ENCODE data around the gene RAI1. TPM values are rescaled to one million over a fixed set of nuclear protein-coding genes. Genes with fewer than 3 reads are reported as not detected.

The RAI1 gene
- total RNA-seq, 1 donor from 2014 or later, result 31.2 TPM

DNA sequence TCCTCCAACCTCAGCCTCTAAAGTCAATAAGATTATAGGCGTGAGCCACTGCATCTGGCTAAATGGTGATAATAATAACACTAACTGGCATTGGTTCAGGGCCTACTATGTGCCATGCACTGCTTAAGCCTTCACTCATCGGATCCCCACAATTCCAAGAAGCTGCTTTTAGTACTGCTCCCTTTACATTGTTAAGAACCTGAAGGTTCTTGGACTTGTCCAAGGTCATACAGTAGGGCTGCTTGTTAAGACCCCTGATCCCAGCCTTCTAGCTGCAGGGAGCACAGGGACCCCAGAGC, 149.0 kb downstream of the RAI1 start:
- Mint-ChIP-seq H3K4me3 (no peak overlapping the region), H3K36me3 (ENCODE audit: low read depth) (peaks cover 13% of the 10 kb centered on the region)

DNA sequence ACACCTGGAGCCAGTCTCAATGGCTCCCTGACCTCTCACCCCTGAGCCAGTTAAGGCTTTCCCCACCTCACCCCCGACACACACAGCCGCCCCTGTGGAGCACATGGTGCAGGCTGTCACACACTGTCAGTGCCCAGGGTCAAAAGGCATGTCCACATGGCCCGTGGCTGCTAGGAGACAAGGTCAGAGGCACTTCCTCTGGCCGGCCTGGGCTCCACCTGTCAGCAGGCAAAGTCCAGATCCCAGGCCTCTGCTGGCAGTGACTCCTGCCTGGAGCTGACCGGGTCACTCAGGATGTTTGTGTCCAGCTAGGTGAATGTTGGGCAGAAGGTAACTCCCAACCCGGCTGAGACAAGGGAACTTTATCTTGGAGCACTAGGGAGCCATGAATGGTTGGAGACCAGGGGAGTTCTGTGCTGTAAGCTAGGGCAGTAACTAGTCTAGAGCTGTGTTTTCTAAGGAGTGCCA, 149.5 kb downstream of the RAI1 start:
- intact Hi-C loops (cut with micrococcal nuclease), result no loop called here
- Mint-ChIP-seq H3K36me3 (ENCODE audit: low read depth) (peaks cover 13% of the 10 kb centered on the region), H3K4me3 (no peak overlapping the region), H3K4me1 (peaks cover 52% of the 10 kb centered on the region), H3K9me3 (no peaks in the 10 kb centered on the region), H3K27me3 (no peaks in the 10 kb centered on the region), H3K27ac (no peak overlapping the region)
- POLR2A ChIA-PET, result no interaction called here
- DNase-seq, result no peak
- CTCF ChIA-PET, result interaction anchor here (1.1 kb wide), 1 partner anchor 9 kb away, joined by 3 read pairs; no protein-coding TSS in a partner anchor
- no peak for ATAC-seq (ENCODE audit: low read depth)
- TF ChIP-seq, protein P1, sequence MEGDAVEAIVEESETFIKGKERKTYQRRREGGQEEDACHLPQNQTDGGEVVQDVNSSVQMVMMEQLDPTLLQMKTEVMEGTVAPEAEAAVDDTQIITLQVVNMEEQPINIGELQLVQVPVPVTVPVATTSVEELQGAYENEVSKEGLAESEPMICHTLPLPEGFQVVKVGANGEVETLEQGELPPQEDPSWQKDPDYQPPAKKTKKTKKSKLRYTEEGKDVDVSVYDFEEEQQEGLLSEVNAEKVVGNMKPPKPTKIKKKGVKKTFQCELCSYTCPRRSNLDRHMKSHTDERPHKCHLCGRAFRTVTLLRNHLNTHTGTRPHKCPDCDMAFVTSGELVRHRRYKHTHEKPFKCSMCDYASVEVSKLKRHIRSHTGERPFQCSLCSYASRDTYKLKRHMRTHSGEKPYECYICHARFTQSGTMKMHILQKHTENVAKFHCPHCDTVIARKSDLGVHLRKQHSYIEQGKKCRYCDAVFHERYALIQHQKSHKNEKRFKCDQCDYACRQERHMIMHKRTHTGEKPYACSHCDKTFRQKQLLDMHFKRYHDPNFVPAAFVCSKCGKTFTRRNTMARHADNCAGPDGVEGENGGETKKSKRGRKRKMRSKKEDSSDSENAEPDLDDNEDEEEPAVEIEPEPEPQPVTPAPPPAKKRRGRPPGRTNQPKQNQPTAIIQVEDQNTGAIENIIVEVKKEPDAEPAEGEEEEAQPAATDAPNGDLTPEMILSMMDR (IDR thresholded peaks at IDR 0.05), result no peak

More for the DNA sequence above, 149.0 kb downstream of the RAI1 start:
- Mint-ChIP-seq H3K9me3 (no peaks in the 10 kb centered on the region), H3K27me3 (no peaks in the 10 kb centered on the region), H3K4me1 (peaks cover 46% of the 10 kb centered on the region), H3K27ac (no peak overlapping the region)
- intact Hi-C loops (cut with micrococcal nuclease), result no loop called here
- ChIA-PET CTCF (interaction anchor here (1.1 kb wide), 1 partner anchor 8 kb away, joined by 3 read pairs; no protein-coding TSS in a partner anchor), POLR2A (no interaction called here)
- ATAC-seq (ENCODE audit: low read depth) (no peak), DNase-seq (no peak)
- TF ChIP-seq, protein P1 (IDR thresholded peaks at IDR 0.05), result no peak

DNA sequence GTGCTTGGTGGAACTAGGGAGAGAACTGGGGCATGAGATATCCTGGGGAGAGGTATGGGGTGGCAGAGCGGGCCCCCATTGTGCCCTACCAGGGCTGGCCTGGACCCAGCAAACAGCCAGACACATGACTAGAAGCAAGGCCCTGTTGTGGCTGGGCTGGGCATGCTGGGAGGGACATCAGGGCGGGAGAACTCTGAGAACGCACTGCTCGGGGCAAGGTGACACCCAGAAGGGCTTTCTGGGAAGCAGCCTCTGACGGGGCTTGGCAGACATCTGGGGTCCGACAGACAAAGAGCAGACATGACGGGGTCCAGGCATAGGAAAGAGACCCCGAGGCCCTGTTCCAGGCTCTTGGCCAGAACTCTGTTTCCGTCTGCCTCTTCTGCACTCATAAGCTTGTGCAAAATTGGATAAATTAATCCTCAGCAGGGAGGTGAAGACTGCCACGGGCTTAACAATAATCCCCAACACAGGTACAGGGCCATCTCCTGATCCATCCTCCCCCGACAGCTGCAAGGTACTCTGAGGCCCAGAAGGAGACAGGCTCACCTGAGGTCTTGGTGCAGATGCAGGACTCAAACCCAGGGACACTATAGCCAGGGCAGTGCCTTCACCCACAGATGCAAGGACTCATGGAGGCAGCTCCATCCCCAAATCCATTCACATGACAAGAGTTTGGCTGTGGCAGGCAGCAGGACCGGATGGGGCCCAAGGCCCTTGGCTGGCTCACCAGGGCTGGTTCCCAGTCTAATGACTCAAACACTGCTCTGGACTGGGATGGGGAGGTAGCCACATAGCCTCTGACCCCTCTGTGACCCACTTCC, 150.2 kb downstream of the RAI1 start:
- ChIA-PET POLR2A (no interaction called here), CTCF (no interaction called here)
- H3K4me1 Mint-ChIP-seq, result peaks cover 50% of the 10 kb centered on the region
- H3K36me3 Mint-ChIP-seq (ENCODE audit: low read depth), result peaks cover 13% of the 10 kb centered on the region
- no peak overlapping the region for H3K4me3 Mint-ChIP-seq
- H3K27me3 Mint-ChIP-seq, result no peaks in the 10 kb centered on the region
- ATAC-seq (ENCODE audit: low read depth), result no peak
- H3K9me3 Mint-ChIP-seq, result no peaks in the 10 kb centered on the region
- no peak for DNase-seq
- intact Hi-C loops (cut with micrococcal nuclease), result no loop called here
- H3K27ac Mint-ChIP-seq, result no peak overlapping the region
- TF ChIP-seq, protein P1 (IDR thresholded peaks at IDR 0.05), result no peak

DNA sequence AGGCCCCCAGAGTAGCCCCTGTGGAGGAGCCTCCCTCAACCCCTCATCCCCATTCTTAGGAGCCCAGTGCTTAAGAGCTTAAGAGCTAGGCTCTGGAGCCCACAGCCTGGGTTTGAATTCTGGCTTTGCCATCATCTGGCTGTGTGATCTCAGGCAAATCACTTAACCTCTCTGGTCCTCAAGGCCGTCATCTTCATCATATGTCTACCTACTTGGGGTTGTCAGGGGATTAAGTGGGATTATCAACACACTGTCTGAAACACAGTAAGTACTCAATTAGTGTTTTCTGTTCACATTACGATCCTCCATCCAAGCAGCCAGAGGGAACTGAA, 150.7 kb downstream of the RAI1 start:
- ChIA-PET POLR2A (no interaction called here), CTCF (interaction anchor here (2.7 kb wide), 1 partner anchor 19 kb away, joined by 11 read pairs; no protein-coding TSS in a partner anchor)
- no peak for ATAC-seq (ENCODE audit: low read depth)
- TF ChIP-seq, protein P1 (IDR thresholded peaks at IDR 0.05), result no peak
- H3K27ac Mint-ChIP-seq, result no peak overlapping the region
- DNase-seq, result no peak
- no peaks in the 10 kb centered on the region for H3K27me3 Mint-ChIP-seq
- peaks cover 13% of the 10 kb centered on the region for H3K36me3 Mint-ChIP-seq (ENCODE audit: low read depth)
- H3K4me3 Mint-ChIP-seq, result no peak overlapping the region
- intact Hi-C loops (cut with micrococcal nuclease), result no loop called here
- H3K4me1 Mint-ChIP-seq, result peaks cover 45% of the 10 kb centered on the region
- H3K9me3 Mint-ChIP-seq, result no peaks in the 10 kb centered on the region

DNA sequence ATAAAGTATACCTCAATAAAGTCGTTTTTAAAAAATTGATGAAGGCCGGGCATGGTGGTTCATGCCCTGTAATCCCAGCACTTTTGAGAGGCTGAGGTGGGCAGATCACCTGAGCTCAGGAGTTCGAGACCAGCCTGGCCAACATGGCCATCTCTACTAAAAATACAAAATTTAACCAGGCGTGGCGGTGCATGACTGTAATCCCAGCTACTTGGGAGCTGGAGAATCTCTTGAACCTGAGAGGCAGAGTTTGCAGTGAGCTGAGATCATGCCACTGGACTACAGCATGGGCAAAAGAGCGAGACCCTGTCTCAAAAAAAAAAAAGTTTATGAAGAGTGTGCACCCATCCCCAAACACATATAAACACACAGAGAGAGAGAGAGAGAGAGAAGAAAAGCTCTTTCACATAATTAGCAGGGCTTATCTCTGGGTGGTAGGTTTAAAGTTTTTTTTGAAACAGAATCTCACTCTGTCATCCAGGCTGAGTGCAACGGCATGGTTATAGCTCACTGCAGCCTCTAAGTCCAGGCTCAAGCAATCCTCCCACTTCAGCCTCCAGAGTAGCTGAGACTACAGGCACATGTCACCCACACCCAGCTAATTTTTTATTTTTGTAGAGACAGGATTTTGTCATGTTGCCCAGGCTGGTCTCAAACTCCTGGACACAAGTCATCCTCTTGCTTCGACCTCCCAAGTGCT, 152.6 kb downstream of the RAI1 start:
- TF ChIP-seq, protein P1 (IDR thresholded peaks at IDR 0.05), result no peak
- DNase-seq (no peak), ATAC-seq (ENCODE audit: low read depth) (no peak)
- Mint-ChIP-seq H3K36me3 (ENCODE audit: low read depth) (peaks cover 12% of the 10 kb centered on the region), H3K27ac (peak overlapping the region; percentile 83), H3K27me3 (no peaks in the 10 kb centered on the region), H3K4me1 (peaks cover 56% of the 10 kb centered on the region), H3K4me3 (peak overlapping the region; percentile 86), H3K9me3 (no peaks in the 10 kb centered on the region)
- POLR2A ChIA-PET, result interaction anchor here (1.0 to 4.7 kb wide), 10 partner anchors 9 to 161 kb away, joined by 3 to 48 read pairs (median 4); no protein-coding TSS in a partner anchor
- intact Hi-C loops (cut with micrococcal nuclease), result loop anchor here (1.0 kb wide), 3 partner anchors 11 to 82 kb away; no protein-coding TSS in a partner anchor
- CTCF ChIA-PET, result interaction anchor here (2.7 kb wide), 1 partner anchor 21 kb away, joined by 11 read pairs; no protein-coding TSS in a partner anchor
